Tibial nerve (tissue), 3 donors: Measurements from ENCODE around the gene GOLGB1.

Experiments
- POLR2A ChIP-seq, 2 donors: fragments of 450-650 bp; IDR thresholded peaks; one replicate each; pipeline ENCODE4 v1.6.1; 2017; ENCODE audit warnings: antibody characterized with exemption in 2 of 2, mild to moderate bottlenecking in 2 of 2, moderate library complexity in 2 of 2
- TF ChIP-seq, protein P1 (sequence below), 5 experiments: fragments of 200-600 bp in 3 of 5; fragments of 450-650 bp in 2 of 5; sonication (generic) in 3 of 5; IDR thresholded peaks; one replicate each; pipeline ENCODE4 v1.5.1; 2016 to 2019; ENCODE audit warnings: antibody characterized with exemption in 5 of 5, mild to moderate bottlenecking in 3 of 5, moderate library complexity in 2 of 5

GRCh38 chr3:121649645-121650044 lies 99.9 kb downstream of the GOLGB1 start:
- TF ChIP-seq POLR2A (IDR thresholded peaks at IDR 0.05) = no peak
- TF ChIP-seq, protein P1, sequence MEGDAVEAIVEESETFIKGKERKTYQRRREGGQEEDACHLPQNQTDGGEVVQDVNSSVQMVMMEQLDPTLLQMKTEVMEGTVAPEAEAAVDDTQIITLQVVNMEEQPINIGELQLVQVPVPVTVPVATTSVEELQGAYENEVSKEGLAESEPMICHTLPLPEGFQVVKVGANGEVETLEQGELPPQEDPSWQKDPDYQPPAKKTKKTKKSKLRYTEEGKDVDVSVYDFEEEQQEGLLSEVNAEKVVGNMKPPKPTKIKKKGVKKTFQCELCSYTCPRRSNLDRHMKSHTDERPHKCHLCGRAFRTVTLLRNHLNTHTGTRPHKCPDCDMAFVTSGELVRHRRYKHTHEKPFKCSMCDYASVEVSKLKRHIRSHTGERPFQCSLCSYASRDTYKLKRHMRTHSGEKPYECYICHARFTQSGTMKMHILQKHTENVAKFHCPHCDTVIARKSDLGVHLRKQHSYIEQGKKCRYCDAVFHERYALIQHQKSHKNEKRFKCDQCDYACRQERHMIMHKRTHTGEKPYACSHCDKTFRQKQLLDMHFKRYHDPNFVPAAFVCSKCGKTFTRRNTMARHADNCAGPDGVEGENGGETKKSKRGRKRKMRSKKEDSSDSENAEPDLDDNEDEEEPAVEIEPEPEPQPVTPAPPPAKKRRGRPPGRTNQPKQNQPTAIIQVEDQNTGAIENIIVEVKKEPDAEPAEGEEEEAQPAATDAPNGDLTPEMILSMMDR (IDR thresholded peaks at IDR 0.05) = no peak
